Measurements from ENCODE around the gene FOXP3. TPM values are rescaled to one million over a fixed set of nuclear protein-coding genes. Genes with fewer than 3 reads are reported as not detected.

Gene FOXP3
- total RNA-seq, 4 donors from 2014 or later = 0.66 TPM; not detected in 3

DNA sequence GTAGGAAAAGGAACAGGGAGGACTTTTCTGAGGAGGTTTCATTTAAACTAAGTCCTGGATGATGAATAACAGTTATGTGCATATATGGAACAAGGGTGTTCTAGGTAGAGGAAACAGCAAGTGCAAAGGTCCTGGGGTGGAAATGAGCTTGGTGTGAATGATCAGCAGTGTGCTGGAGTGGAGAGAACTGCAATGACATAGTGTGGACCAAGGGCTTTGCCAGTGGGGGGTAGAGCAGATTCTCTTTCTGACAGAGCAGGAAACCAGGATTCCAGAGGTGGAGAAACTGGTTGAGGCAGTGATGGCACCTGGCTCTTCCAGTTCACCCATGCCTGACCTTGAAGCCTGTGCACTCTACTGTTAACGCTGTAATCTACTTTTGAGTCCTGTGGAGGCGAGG lies 6.8 kb upstream of the FOXP3 start:
- H3K4me3 ChIP-seq = peak overlapping the region in 1 of 4 donors; percentile 82
- peaks cover 0 to 15% (median 7%) of the 10 kb centered on the region in 4 donors for H3K4me1 ChIP-seq
- no peaks in the 10 kb centered on the region for H3K36me3 ChIP-seq
- no peak for DNase-seq
- H3K27ac ChIP-seq = no peak overlapping the region
- TF ChIP-seq POLR2A (IDR thresholded peaks at IDR 0.05) = no peak
- TF ChIP-seq, protein P1, sequence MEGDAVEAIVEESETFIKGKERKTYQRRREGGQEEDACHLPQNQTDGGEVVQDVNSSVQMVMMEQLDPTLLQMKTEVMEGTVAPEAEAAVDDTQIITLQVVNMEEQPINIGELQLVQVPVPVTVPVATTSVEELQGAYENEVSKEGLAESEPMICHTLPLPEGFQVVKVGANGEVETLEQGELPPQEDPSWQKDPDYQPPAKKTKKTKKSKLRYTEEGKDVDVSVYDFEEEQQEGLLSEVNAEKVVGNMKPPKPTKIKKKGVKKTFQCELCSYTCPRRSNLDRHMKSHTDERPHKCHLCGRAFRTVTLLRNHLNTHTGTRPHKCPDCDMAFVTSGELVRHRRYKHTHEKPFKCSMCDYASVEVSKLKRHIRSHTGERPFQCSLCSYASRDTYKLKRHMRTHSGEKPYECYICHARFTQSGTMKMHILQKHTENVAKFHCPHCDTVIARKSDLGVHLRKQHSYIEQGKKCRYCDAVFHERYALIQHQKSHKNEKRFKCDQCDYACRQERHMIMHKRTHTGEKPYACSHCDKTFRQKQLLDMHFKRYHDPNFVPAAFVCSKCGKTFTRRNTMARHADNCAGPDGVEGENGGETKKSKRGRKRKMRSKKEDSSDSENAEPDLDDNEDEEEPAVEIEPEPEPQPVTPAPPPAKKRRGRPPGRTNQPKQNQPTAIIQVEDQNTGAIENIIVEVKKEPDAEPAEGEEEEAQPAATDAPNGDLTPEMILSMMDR (IDR thresholded peaks at IDR 0.05) = no peak
- no peaks in the 10 kb centered on the region for H3K27me3 ChIP-seq
- H3K9me3 ChIP-seq = no peaks in the 10 kb centered on the region

DNA sequence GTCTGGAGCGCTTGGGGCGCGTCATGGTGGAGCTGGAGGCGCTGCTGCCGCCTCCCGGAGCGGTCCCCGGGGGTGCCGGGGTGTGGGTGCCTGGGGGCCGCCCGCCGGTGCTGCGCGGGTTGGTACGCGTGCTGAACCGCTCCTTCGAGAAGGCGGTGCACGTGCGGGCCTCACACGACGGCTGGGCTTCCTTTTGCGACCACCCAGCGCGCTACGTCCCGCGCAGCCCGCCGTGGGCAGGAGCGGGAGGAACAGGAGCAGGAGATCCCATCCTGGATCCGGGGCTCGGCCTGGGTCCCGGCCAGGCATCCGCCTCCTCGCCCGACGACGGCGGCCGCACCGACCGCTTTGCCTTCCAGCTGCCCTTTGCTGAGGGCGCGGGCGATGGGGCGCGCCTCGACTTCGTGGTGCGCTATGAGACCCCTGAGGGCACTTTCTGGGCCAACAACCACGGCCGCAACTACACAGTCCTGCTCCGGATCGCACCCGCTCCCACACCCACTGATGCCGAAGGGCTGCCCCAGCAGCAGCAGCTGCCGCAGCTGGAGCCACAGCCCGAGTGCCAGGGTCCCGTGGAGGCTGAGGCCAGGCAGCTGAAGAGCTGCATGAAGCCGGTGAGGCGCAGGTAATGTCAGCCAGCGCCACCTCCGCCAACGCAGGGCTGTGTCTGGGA lies 5.9 kb upstream of the FOXP3 start:
- H3K27me3 ChIP-seq = no peaks in the 10 kb centered on the region
- H3K27ac ChIP-seq = peak overlapping the region; percentile 87 to 97 (median 94)
- peaks cover 0 to 15% (median 7%) of the 10 kb centered on the region in 4 donors for H3K4me1 ChIP-seq
- no peaks in the 10 kb centered on the region for H3K36me3 ChIP-seq
- no peak for TF ChIP-seq POLR2A (IDR thresholded peaks at IDR 0.05)
- TF ChIP-seq, protein P1 (IDR thresholded peaks at IDR 0.05) = no peak
- H3K4me3 ChIP-seq = peak overlapping the region; percentile 68 to 90 (median 76)
- DNase-seq = no peak
- no peaks in the 10 kb centered on the region for H3K9me3 ChIP-seq

DNA sequence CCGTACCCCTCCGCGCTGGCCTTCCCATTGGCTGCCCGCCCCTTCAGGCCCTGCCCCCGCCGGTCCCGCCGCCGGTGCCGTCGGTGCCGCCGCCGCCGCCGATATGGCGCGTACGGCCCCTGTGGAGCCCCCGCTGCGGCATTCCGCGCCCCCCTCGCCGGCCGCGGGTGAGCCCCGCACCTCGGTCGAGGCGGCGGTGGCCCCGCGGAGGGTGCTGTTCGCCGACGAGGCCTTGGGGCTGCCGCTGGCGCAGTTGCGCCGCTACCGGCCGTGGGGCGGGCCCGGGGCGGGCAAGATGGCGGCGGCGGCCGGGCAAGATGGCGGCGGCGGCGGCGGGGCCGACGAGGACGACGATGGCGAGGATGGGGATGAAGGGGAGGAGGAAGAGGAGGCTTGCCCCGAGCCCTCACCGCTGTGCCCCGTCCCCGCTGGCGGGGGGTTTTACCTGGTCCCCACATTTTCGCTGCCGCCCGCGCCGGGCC lies 5.3 kb upstream of the FOXP3 start, which contains the start of gene PPP1R3F:
PPP1R3F (plus strand) TSS at position 27 of the 482 bp plus-strand sequence; CDS start at position 104, 77 bp downstream.
- H3K27ac ChIP-seq = peak within 1 kb of the TSS; percentile 87 to 97 (median 94)
- peak within 1 kb of the TSS; percentile 68 to 90 (median 76) for H3K4me3 ChIP-seq
- DNase-seq = no peak
- no peaks in the 10 kb centered on the region for H3K36me3 ChIP-seq
- H3K4me1 ChIP-seq = peaks cover 0 to 15% (median 7%) of the 10 kb centered on the region in 4 donors
- H3K9me3 ChIP-seq = no peaks in the 10 kb centered on the region
- TF ChIP-seq, protein P1 (IDR thresholded peaks at IDR 0.05) = no peak
- TF ChIP-seq POLR2A (IDR thresholded peaks at IDR 0.05) = peak in 1 of 2 donors; percentile 71
- no peaks in the 10 kb centered on the region for H3K27me3 ChIP-seq

DNA sequence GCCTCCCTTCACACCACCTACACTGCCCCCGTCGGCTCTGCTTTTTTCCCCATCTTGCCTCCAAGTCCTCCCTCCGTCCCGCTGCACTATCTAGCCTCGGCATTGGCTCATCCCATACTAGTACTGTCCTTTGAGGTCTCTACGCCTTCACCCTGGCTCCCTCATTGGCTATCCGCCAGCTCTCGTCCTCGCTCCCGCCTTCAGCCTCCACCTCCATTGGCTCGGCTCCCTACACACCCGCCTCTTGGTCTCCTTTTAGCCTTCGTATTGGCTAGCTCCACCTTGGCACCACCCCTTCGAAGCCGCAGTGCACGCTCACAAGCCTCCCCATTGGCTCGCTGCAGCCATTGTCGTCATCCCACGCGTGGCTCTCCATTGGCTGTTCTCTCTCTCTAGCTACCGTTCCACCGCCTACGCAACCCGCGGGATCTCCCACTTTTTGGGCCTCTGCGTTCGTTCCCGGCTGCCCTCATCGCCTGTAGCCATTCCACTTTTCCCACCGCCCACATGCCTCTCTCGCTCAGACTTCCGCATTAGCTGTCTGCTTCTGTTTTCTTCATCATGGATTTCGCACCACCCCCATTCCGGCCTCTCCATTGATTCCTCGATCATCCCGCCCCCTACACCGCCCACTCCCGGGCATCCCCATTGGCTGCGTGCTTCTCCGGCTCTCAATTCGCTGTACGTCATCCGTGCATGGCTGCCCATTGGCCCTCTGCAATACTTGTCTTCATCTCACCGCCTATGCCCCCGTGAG lies 4.7 kb upstream of the FOXP3 start:
- Histone ChIP-seq H3K4me1 (peaks cover 0 to 15% (median 7%) of the 10 kb centered on the region in 4 donors), H3K27me3 (no peaks in the 10 kb centered on the region), H3K9me3 (no peaks in the 10 kb centered on the region), H3K27ac (peak overlapping the region; percentile 87 to 97 (median 94)), H3K36me3 (no peaks in the 10 kb centered on the region), H3K4me3 (peak overlapping the region; percentile 68 to 90 (median 76))
- DNase-seq = peak; percentile 93 to 98 (median 93)
- peak in 1 of 2 donors; percentile 71 for TF ChIP-seq POLR2A (IDR thresholded peaks at IDR 0.05)
- TF ChIP-seq, protein P1 (IDR thresholded peaks at IDR 0.05) = no peak

DNA sequence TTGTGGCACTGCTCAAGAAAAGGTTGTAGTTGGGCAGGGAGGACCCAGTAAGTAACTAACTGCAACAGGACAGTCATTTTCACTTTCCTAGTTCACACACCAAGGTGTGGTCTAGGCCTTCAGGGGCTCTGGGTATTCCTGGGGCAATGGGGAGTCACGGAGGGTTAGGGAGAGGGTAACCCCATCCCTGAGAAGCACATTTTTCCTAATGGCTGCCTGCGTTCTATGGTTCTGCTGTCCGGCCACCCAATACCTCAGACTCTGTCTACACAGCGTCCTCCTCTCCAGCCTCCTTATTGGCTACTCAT lies 4.1 kb upstream of the FOXP3 start:
- H3K27ac ChIP-seq = peak overlapping the region; percentile 87 to 97 (median 94)
- no peaks in the 10 kb centered on the region for H3K27me3 ChIP-seq
- no peaks in the 10 kb centered on the region for H3K36me3 ChIP-seq
- no peaks in the 10 kb centered on the region for H3K9me3 ChIP-seq
- DNase-seq = no peak
- peak overlapping the region; percentile 41 to 90 (median 58) for H3K4me3 ChIP-seq
- H3K4me1 ChIP-seq = peaks cover 0 to 15% (median 7%) of the 10 kb centered on the region in 4 donors
- TF ChIP-seq, protein P1 (IDR thresholded peaks at IDR 0.05) = no peak
- TF ChIP-seq POLR2A (IDR thresholded peaks at IDR 0.05) = no peak

Measured in Peyer's patch (tissue), 4 donors.